Measurements from ENCODE around the gene PUS10. TPM values are rescaled to one million over a fixed set of nuclear protein-coding genes. Genes with fewer than 3 reads are reported as not detected.

Gene PUS10
- total RNA-seq, 1 donor from 2014 or later, result 8.9 TPM

GRCh38 chr2:60964651-60965498 lies 53.2 kb downstream of the PUS10 start:
- ATAC-seq, result no peak
- Histone ChIP-seq H3K4me1 (no peaks in the 10 kb centered on the region), H3K4me3 (no peak overlapping the region), H3K9me3 (no peaks in the 10 kb centered on the region), H3K27me3 (no peaks in the 10 kb centered on the region), H3K36me3 (no peaks in the 10 kb centered on the region), H3K27ac (no peak overlapping the region)
- no peak for DNase-seq
- intact Hi-C loops (cut with DNase I), result no loop called here
- no peak for TF ChIP-seq CTCF (IDR thresholded peaks at IDR 0.05)

- H3K36me3 ChIP-seq, result no peaks in the 10 kb centered on the region
- no peaks in the 10 kb centered on the region for H3K4me1 ChIP-seq
- intact Hi-C loops (cut with DNase I), result no loop called here
- H3K27me3 ChIP-seq, result no peaks in the 10 kb centered on the region
- H3K27ac ChIP-seq, result no peak overlapping the region
- DNase-seq, result no peak
- ATAC-seq, result no peak
- no peak for TF ChIP-seq CTCF (IDR thresholded peaks at IDR 0.05)
- no peak overlapping the region for H3K4me3 ChIP-seq
- H3K9me3 ChIP-seq, result no peaks in the 10 kb centered on the region
Measured at GRCh38 chr2:60963190-60963589, 54.9 kb downstream of the PUS10 start.

GRCh38 chr2:60962528-60962927 lies 55.5 kb downstream of the PUS10 start:
- ATAC-seq (no peak), DNase-seq (no peak)
- no peak overlapping the region for H3K4me3 ChIP-seq
- no peak overlapping the region for H3K27ac ChIP-seq
- intact Hi-C loops (cut with DNase I), result no loop called here
- no peaks in the 10 kb centered on the region for H3K27me3 ChIP-seq
- no peaks in the 10 kb centered on the region for H3K4me1 ChIP-seq
- no peak for TF ChIP-seq CTCF (IDR thresholded peaks at IDR 0.05)
- H3K36me3 ChIP-seq, result no peaks in the 10 kb centered on the region
- no peaks in the 10 kb centered on the region for H3K9me3 ChIP-seq

- no peak overlapping the region for H3K4me3 ChIP-seq
- H3K4me1 ChIP-seq, result no peaks in the 10 kb centered on the region
- H3K9me3 ChIP-seq, result no peaks in the 10 kb centered on the region
- no peak for TF ChIP-seq CTCF (IDR thresholded peaks at IDR 0.05)
- ATAC-seq (peak; percentile 91), DNase-seq (no peak)
- no peaks in the 10 kb centered on the region for H3K27me3 ChIP-seq
- intact Hi-C loops (cut with DNase I), result no loop called here
- no peak overlapping the region for H3K27ac ChIP-seq
- no peaks in the 10 kb centered on the region for H3K36me3 ChIP-seq
Measured at GRCh38 chr2:60961457-60961856, 56.6 kb downstream of the PUS10 start.

- DNase-seq, result no peak
- H3K27me3 ChIP-seq, result no peaks in the 10 kb centered on the region
- no peak for ATAC-seq
- no peak overlapping the region for H3K4me3 ChIP-seq
- no peaks in the 10 kb centered on the region for H3K4me1 ChIP-seq
- no peaks in the 10 kb centered on the region for H3K9me3 ChIP-seq
- TF ChIP-seq CTCF (IDR thresholded peaks at IDR 0.05), result no peak
- intact Hi-C loops (cut with DNase I), result no loop called here
- H3K27ac ChIP-seq, result no peak overlapping the region
- H3K36me3 ChIP-seq, result no peaks in the 10 kb centered on the region
Measured at GRCh38 chr2:60960706-60961105, 57.3 kb downstream of the PUS10 start.
